Panc1 (cell line): ENCODE measurements around the gene SLC4A4. TPM values are rescaled to one million over a fixed set of nuclear protein-coding genes. Genes with fewer than 3 reads are reported as not detected.

Experiments used
- ATAC-seq: fragments of 200-7000 bp; cut with Tn5 transposase; 2 replicates; pipeline ENCODE4 v1.9.1; 2020; ENCODE audit warnings: mild to moderate bottlenecking, moderate library complexity
- BruUV-seq: library from RNA; stranded (reverse); fragments of 400-500 nt; replicated peaks from 2 replicates; lab custom pipeline; 2021; lab: Mats Ljungman, UMichigan
- CTCF ChIA-PET: fragments of 300-600 bp; sonication (Branson Sonifier 250); formaldehyde crosslinking; loops from one replicate; lab custom pipeline; 2022; ENCODE audit warnings: antibody characterized with exemption; lab: Charles Lee
- POLR2A ChIA-PET: fragments of 300-600 bp; sonication (Branson Sonifier 250); formaldehyde crosslinking; loops from one replicate; lab custom pipeline; 2022; ENCODE audit warnings: antibody characterized with exemption; lab: Charles Lee
- DNase-seq: peaks from one replicate; pipeline ENCODE4 v3.0.0-alpha.2; 2010; ENCODE audit warnings: low read depth, low spot score
- H3K27ac ChIP-seq: 2 replicates; pipeline ENCODE4 v1.5.1; 2011; ENCODE audit warnings: mild to moderate bottlenecking, low read length, inconsistent platforms
- H3K27me3 ChIP-seq: fragments of 200-500 bp; sonication (Bioruptor generic); 2 replicates; pipeline ENCODE4 v1.6.0; 2014; ENCODE audit warnings: low read length, inconsistent platforms; ENCODE audit not compliant: control insufficient read depth, insufficient read depth
- H3K36me3 ChIP-seq: fragments of 200-500 bp; sonication (Bioruptor generic); 2 replicates; pipeline ENCODE4 v1.5.1; 2014; ENCODE audit warnings: inconsistent platforms, mild to moderate bottlenecking, low read length, moderate library complexity; ENCODE audit not compliant: control insufficient read depth, insufficient read depth
- H3K4me1 ChIP-seq: 2 replicates; pipeline ENCODE4 v1.5.1; 2011; ENCODE audit warnings: inconsistent platforms, mild to moderate bottlenecking, low read length, moderate library complexity; ENCODE audit not compliant: control insufficient read depth, insufficient read depth
- H3K4me3 ChIP-seq, 2 experiments: 2 replicates each; pipeline ENCODE4 v1.5.1; 2011 to 2012; ENCODE audit warnings: low read depth in 2 of 2, low read length in 2 of 2, mild to moderate bottlenecking in 2 of 2, inconsistent platforms in 1 of 2, moderate library complexity in 1 of 2
- H3K9me3 ChIP-seq: fragments of 200-500 bp; sonication (Bioruptor generic); 2 replicates; pipeline ENCODE4 v1.5.1; 2014; ENCODE audit warnings: low read depth, mild to moderate bottlenecking, inconsistent platforms, low read length, moderate library complexity; ENCODE audit not compliant: control insufficient read depth, insufficient read depth
- POLR2AphosphoS5 ChIP-seq: IDR thresholded peaks from 2 replicates; pipeline ENCODE4 v1.6.1; 2012; ENCODE audit warnings: mild to moderate bottlenecking, low read depth, low read length, moderate library complexity
- SIN3A ChIP-seq: IDR thresholded peaks from 2 replicates; pipeline ENCODE4 v1.6.1; 2012; ENCODE audit warnings: low read depth, mild to moderate bottlenecking, low read length, moderate library complexity, borderline replicate concordance; ENCODE audit not compliant: insufficient read depth
- TCF7L2 ChIP-seq: IDR thresholded peaks from 2 replicates; pipeline ENCODE4 v1.6.1; 2011; ENCODE audit warnings: mild to moderate bottlenecking, low read depth, low read length, inconsistent platforms
- in situ Hi-C: cut with HindIII; loops from 2 replicates; pipeline ENCODE4 v1.10.0; 2016; ENCODE audit warnings: low sequenced_read_pairs, low pct_unique_long_range_greater_than_20kb
- intact Hi-C: fragments of 100-400 bp; cut with micrococcal nuclease; formaldehyde crosslinking; loops from one replicate; pipeline ENCODE4 v1.10.0; 2022; ENCODE audit not compliant: unreplicated experiment
- total RNA-seq: library from RNA; stranded (reverse); gene quantifications from one replicate; pipeline ENCODE4 v1.2.1, GENCODE V29; 2021; ENCODE audit not compliant: unreplicated experiment
- TF ChIP-seq, protein P1 (sequence below), 2 experiments: IDR thresholded peaks; 2 replicates each; pipeline ENCODE4 v1.6.1; 2011 to 2012; ENCODE audit warnings: low read depth in 2 of 2, control low read depth in 1 of 2, low read length in 1 of 2, mild to moderate bottlenecking in 1 of 2, moderate library complexity in 1 of 2; ENCODE audit not compliant: insufficient read depth in 1 of 2
- TF ChIP-seq, protein P2 (sequence below): fragments of 450-650 bp; IDR thresholded peaks from 2 replicates; pipeline ENCODE4 v1.5.1; 2017; ENCODE audit warnings: mild to moderate bottlenecking

The SLC4A4 gene
- total RNA-seq, 1 experiment from 2014 or later = 0.26 TPM

DNA sequence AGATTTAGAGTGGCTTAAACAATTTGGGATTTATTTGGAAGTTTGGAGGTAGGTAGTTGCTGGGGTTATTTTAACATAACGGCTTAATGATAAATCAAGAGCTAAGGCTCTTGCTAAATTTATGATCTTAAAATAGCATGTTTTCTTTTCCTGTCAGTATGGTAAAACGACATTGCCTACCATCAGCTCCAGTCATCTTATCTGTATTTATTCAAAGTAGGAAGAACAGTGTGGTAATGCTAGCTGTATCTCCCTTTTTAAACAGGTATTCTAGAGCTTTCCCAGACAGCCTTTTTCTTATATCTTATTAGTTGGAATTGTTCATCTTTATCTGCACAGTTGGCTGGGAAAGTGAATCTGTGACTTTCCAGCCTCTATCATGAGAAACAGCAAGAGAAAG lies 110.2 kb downstream of the SLC4A4 start:
- no peaks in the 10 kb centered on the region for H3K27me3 ChIP-seq
- BruUV-seq = no TSS peak
- no peaks in the 10 kb centered on the region for H3K36me3 ChIP-seq
- TF ChIP-seq, protein P1, sequence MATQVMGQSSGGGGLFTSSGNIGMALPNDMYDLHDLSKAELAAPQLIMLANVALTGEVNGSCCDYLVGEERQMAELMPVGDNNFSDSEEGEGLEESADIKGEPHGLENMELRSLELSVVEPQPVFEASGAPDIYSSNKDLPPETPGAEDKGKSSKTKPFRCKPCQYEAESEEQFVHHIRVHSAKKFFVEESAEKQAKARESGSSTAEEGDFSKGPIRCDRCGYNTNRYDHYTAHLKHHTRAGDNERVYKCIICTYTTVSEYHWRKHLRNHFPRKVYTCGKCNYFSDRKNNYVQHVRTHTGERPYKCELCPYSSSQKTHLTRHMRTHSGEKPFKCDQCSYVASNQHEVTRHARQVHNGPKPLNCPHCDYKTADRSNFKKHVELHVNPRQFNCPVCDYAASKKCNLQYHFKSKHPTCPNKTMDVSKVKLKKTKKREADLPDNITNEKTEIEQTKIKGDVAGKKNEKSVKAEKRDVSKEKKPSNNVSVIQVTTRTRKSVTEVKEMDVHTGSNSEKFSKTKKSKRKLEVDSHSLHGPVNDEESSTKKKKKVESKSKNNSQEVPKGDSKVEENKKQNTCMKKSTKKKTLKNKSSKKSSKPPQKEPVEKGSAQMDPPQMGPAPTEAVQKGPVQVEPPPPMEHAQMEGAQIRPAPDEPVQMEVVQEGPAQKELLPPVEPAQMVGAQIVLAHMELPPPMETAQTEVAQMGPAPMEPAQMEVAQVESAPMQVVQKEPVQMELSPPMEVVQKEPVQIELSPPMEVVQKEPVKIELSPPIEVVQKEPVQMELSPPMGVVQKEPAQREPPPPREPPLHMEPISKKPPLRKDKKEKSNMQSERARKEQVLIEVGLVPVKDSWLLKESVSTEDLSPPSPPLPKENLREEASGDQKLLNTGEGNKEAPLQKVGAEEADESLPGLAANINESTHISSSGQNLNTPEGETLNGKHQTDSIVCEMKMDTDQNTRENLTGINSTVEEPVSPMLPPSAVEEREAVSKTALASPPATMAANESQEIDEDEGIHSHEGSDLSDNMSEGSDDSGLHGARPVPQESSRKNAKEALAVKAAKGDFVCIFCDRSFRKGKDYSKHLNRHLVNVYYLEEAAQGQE (IDR thresholded peaks at IDR 0.05; ENCODE audit: insufficient read depth in 1 of 2, low read depth in 2 of 2, low read length in 1 of 2) = no peak
- H3K4me3 ChIP-seq = no peak overlapping the region
- H3K4me1 ChIP-seq = no peaks in the 10 kb centered on the region
- intact Hi-C loops (no loop called here), in situ Hi-C loops (no loop called here)
- no peak overlapping the region for H3K27ac ChIP-seq
- no peaks in the 10 kb centered on the region for H3K9me3 ChIP-seq
- no peak for ATAC-seq
- no peak for DNase-seq
- ChIA-PET POLR2A (no interaction called here), CTCF (no interaction called here)

DNA sequence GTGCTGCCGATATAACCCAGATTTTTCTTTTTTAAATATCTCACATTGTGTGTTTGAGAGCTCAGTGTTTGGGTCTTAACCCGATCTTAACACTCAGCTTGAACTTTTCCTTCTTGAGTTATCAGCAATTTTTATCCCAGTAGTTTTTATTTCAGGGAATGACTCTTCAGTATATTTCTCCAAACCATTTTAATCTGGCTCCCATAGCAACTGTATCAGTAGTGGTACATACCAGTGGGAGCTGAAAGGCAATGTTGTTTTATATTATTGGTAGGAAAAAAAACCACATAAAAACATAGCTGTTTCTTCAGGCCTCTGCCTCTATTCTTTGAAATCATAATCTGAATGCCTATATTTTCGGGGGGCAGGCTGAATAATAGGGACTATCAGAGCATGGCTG lies 111.1 kb downstream of the SLC4A4 start:
- DNase-seq = no peak
- TF ChIP-seq TCF7L2 = no peak
- TF ChIP-seq, protein P1 (IDR thresholded peaks at IDR 0.05; ENCODE audit: insufficient read depth in 1 of 2, low read depth in 2 of 2, low read length in 1 of 2) = no peak
- TF ChIP-seq POLR2AphosphoS5 = no peak
- TF ChIP-seq, protein P2, sequence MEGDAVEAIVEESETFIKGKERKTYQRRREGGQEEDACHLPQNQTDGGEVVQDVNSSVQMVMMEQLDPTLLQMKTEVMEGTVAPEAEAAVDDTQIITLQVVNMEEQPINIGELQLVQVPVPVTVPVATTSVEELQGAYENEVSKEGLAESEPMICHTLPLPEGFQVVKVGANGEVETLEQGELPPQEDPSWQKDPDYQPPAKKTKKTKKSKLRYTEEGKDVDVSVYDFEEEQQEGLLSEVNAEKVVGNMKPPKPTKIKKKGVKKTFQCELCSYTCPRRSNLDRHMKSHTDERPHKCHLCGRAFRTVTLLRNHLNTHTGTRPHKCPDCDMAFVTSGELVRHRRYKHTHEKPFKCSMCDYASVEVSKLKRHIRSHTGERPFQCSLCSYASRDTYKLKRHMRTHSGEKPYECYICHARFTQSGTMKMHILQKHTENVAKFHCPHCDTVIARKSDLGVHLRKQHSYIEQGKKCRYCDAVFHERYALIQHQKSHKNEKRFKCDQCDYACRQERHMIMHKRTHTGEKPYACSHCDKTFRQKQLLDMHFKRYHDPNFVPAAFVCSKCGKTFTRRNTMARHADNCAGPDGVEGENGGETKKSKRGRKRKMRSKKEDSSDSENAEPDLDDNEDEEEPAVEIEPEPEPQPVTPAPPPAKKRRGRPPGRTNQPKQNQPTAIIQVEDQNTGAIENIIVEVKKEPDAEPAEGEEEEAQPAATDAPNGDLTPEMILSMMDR = no peak
- no peak for TF ChIP-seq SIN3A
- ChIA-PET POLR2A (no interaction called here), CTCF (no interaction called here)
- BruUV-seq = no TSS peak
- no peak overlapping the region for H3K4me3 ChIP-seq
- H3K27ac ChIP-seq = no peak overlapping the region
- H3K9me3 ChIP-seq = no peaks in the 10 kb centered on the region
- no peak for ATAC-seq
- in situ Hi-C loops (no loop called here), intact Hi-C loops (loop anchor here (10.0 kb wide), 1 partner anchor 55 kb away; no protein-coding TSS in a partner anchor)
- no peaks in the 10 kb centered on the region for H3K27me3 ChIP-seq
- H3K4me1 ChIP-seq = no peaks in the 10 kb centered on the region
- no peaks in the 10 kb centered on the region for H3K36me3 ChIP-seq
